Activated CD4-positive, alpha-beta T cell treated with anti-CD3 and anti-CD28 coated beads for 4 hours (primary cell): ENCODE measurements around the gene CLEC11A.
"Not testable (repeated sequence)": the region's sequence is repeated elsewhere in the genome, so short reads cannot be mapped to it uniquely, and the experiment has no call there.

ENCODE experiments used
- DNase-seq, 2 donors: peaks; one replicate each; pipeline ENCODE4 v3.0.0-alpha.2; 2020

Gene CLEC11A

DNA sequence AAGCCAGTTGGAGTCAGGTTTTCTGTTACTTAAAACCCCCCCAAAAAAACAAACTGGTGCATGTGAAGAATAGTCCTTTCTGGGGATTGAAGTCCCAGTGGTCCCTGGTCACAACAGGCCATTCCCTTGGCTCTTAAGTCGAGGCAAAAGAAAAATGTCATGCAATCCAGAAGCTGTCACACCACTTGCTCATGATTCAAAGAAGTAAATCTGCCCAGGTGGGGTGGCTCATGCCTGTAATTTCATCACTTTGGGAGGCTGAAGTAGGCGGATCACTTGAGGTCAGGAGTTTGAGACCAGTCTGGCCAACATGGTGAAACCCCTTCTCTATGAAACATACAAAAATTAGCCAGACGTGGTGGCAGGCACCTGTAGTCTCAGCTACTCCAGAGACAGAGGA is 38.3 kb downstream of the CLEC11A start:
- DNase-seq, result not testable (repeated sequence)

DNA sequence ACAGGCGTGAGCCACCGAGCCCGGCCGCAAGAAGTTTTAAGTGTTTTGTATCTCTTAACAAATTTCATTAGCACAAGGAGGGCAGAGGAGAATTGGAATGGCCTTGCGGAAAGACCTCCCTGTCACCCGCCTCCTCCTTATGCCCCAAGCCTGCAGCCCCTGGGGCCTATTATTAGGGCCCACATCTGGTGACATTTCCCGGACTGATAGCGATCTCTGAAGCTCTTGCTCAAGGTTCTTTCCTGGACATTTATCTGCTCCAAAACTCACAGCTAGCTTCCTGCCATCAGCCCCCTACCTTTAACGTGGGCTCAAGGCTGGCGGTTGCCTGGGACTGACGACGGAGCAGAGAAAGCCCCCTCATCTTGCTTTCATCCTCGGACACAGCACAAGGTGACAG is 40.4 kb downstream of the CLEC11A start:
- DNase-seq, result not testable (repeated sequence)

DNA sequence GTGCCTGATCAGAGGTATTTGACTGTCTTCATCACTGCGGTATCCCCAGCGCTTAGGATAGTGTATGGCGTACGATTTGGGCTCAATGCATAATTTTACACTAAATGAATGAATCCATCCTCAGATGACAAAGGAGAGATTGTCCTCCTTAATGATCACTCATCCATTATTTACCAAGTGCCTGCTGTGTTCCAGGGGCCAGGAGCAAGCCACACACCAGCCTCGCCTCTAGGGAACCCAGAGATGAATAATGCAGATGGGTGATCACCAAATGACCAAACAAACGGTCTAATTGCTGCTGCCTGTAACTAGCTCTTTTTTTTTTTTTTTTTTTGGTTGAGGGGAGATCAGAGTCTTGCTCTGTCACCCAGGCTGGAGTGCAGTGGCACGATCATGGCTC is 41.2 kb downstream of the CLEC11A start:
- no peak for DNase-seq

DNA sequence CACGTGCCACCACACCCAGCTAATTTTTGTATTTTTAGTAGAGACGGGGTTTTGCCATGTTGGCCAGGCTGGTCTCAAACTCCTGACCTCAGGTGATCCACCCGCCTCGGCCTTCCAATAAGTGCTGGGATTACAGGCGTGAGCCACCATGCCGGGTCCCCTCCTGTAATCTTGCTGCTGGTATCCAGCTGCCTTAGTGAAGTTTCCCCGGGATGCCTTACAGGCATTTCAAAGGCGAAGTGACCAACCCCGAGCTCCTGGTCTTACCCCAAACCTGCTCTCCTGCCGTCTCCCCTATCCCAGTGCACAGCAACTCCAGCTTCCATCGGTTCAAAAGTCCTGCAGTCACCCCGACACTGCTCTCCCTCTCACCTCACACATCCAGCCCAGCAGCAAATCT is 43.6 kb downstream of the CLEC11A start:
- DNase-seq, result not testable (repeated sequence)

DNA sequence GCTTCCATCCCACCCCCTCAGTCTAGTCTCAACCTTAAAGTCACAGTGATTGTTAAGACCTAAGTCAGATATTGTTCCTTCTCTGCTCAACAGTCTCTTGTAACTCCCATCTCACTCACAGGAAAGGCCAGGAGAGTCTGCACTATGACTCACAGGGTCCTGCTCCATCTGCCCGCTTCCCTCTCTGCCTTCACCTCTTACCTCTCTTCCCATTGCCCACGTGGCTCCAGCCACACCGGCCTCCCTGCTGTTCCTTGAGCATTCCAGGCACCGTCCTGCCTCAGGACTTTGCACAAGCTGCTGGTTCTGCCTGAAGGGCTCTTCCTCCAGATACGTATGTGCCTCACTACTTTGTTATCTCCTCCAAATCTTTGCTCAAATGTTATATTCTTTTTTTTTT is 44.1 kb downstream of the CLEC11A start:
- not testable (repeated sequence) for DNase-seq

DNA sequence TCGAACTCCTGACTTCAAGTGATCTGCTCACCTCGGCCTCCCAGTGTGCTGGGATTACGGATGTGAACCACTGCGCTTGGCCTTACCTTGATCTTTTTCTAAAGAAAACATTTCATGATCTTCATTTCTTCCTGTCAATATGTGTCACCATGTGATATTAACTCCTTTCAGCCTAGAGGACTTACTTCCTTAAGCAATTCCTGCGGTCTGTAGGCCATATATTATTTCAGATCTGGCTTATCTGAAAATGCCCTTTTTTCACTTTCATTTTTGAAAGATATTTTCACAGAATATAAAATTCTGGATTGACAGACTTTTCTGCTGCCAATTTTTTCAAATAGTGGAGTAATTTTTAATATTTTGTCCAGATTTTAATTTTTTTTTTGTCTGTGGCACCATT is 45.1 kb downstream of the CLEC11A start:
- no peak for DNase-seq

DNA sequence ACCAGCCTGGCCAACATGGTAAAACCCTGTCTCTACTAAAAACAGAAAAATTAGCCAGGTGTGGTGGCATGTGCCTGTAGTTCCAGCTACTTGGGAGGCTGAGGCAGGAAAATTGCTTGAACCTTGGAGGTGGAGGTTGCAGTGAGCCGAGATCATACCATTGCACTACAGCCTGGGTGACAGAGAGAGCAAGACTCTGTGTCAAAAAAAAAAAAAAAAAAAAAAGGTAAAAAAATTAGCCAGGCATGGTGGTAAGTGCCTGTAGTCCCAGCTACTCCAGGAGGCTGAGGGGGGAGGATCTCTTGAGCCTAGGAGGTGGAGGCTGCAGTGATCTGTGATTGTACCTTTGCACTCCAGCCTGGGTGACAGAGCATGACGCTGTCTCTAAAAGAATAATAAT is 47.0 kb downstream of the CLEC11A start, which contains the start of gene GPR32:
Gene GPR32 (plus strand): TSS at position 301 of the 400 bp plus-strand sequence. CDS start 137 bp downstream, outside the sequence.
- not testable (repeated sequence) for DNase-seq

DNA sequence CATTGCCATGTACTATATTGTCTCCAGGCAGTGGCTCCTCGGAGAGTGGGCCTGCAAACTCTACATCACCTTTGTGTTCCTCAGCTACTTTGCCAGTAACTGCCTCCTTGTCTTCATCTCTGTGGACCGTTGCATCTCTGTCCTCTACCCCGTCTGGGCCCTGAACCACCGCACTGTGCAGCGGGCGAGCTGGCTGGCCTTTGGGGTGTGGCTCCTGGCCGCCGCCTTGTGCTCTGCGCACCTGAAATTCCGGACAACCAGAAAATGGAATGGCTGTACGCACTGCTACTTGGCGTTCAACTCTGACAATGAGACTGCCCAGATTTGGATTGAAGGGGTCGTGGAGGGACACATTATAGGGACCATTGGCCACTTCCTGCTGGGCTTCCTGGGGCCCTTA is 47.7 kb downstream of the CLEC11A start:
- no peak for DNase-seq

DNA sequence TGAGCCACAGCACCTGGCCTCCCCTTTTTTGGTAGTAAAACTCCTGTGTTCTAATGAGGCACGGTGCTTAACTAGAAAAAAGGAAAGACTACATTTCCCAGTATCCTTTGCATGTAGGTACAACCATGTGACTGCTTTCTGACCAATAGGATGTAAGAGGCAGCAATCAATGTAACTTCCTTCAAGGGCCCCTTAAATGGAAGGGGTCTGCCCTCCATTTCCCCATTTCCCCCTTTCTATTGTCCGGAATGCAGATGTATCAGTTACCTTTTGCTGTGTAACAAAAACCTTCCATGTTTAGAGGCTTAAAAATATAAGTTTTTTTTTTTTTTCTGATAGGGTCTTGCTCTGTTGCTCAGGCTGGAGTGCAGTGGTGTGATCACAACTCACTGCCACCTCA is 49.3 kb downstream of the CLEC11A start:
- DNase-seq, result no peak

DNA sequence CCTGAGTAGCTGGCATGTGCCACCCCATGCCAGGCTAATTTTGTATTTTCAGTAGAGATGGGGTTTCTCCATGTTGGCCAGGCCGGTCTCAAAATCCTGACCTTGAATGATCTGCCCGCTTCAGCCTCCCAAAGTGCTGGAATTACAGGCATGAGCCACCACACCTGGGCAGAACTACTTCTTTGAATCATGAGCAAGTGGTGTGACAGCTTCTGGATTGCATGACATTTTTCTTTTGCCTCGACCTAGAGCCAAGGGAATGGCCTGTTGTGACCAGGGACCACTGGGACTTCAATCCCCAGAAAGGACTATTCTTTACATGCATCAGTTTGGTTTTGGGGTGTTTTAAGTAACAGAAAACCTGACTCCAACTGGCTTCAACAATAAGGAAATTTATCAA is 49.7 kb downstream of the CLEC11A start:
- not testable (repeated sequence) for DNase-seq

DNA sequence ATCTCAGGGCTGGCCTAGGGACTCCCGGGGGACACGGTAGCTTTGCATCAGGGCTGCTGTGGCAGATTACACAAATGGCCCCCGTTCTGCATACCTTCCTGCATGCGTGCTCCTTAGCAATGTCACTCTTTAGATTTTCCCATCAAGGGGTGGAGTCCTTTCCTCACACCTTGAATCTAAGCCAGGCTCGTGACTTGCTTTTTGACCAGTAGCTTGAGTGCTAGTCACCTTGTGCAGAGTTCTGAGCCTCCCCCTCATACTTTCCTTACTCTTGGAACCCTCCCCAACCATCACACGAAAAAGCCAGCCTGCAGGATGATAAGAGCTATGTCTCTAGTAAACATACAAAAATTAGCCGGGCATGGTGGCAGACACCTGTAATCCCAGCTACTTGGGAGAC is 50.3 kb downstream of the CLEC11A start:
- DNase-seq, result not testable (repeated sequence)
